HG03571 (cell line): ENCODE measurements around the gene PLXNA1.

Experiments used
- ATAC-seq: cut with Tn5 transposase; IDR thresholded peaks from one replicate; pipeline ENCODE4 v1.9.1; 2021; ENCODE audit not compliant: unreplicated experiment

The PLXNA1 gene

DNA sequence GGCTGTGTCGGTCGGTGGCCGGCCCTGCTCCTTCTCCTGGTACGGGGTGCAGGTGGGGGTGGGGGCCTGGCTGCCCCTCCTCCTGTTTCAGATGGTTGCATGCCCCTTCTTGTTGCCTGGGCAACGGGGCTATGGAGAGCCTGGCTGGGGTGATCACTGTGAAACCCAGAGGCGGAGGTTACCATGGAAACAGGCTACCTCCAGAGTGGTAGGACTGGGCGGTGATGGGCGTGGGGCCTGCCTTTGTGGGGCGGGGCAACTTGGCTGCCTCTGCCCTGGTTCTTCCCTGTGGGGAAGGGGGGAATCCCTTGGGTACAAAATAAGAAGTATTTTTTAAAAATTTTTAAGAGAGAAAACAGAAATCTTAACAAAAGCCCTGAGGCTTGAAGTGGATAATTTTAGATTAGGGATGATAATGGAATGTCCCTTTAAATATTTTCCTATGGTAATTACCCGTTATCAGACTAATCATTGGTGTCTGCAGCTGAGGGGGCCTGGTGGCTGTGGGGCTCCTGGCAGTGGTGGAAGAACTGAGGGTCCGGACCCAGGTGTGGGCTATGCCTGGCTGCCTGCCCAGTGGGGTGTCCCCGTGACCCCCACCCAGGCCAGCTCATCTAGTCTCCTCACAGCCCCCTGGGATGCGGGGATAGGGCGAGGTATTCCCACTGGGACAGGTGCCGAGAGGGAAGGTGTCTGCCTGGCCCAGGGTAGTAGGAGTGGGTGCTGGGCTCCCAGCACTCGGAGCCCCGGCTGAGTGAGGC is 32.5 kb downstream of the PLXNA1 start:
- peak; percentile 58 for ATAC-seq

DNA sequence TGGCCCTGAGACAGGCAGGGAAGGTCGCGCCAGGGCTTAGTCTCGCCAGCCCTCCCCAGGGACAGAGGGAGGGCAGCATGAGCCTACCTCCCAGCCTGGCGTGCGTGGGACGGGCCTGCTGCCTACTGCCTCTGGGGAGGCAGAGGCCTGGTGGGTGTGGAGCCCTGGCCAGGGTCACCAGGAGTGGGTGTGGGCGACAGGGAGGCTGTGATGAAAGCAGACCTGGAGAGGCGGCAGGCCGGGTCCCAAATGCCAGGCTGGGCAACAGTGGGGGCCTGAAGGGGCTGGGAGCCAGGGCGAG is 33.1 kb downstream of the PLXNA1 start:
- ATAC-seq = no peak

- ATAC-seq = no peak
Measured at GRCh38 chr3:127016461-127016860, 33.5 kb downstream of the PLXNA1 start.

DNA sequence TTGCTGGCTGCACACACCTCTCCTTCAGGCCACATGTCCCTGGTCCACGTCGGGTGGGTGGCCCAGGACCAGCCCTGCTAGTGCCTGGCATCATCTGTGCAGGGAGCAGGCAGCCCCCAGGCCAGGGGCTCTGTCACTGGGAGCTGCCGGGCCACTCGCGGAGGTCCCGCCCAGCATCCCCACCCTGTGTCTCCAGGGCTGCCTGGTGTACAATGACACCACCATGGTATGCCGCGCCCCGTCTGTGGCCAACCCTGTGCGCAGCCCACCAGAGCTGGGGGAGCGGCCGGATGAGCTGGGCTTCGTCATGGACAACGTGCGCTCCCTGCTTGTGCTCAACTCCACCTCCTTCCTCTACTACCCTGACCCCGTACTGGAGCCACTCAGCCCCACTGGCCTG is 34.3 kb downstream of the PLXNA1 start:
- no peak for ATAC-seq

GRCh38 chr3:127017781-127018180 is 34.9 kb downstream of the PLXNA1 start:
- ATAC-seq = no peak

DNA sequence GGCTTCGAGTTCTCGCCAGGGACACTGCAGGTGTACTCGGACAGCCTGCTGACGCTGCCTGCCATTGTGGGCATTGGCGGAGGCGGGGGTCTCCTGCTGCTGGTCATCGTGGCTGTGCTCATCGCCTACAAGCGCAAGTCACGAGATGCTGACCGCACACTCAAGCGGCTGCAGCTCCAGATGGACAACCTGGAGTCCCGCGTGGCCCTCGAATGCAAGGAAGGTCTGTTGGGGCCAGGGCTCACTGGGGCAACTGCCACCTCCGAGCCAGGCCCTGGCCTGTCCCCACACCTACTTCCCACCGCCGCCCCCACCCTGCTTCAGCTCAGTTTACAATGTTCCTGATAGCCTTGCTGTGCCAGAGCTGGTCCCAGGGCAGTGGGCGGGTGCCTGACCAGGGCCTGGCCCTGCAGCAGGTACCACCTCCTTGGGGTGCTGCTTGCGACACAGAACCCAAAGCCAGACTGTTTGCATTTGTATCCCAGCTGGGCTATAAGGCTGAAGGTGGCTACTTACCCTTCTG is 35.5 kb downstream of the PLXNA1 start:
- no peak for ATAC-seq

DNA sequence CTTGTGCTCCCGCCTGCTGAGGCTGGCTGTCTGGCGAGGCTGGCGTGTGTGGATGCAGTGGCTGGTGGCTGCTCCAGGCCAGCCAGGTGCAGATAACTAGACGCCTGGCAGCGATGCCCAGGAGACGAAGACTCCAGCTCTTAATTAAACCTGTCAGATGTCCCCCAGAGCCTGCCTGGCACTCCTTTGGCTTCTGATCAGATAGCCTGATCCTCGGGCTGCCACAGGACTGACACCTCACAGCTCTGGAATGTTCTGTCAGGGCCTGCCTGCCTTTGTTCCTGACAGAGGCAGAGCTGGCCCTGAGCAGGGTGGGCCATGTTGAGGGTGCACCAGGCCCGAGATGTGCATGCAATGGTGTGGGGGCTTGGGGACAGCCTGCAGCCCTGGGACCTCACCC is 36.5 kb downstream of the PLXNA1 start:
- ATAC-seq = no peak

DNA sequence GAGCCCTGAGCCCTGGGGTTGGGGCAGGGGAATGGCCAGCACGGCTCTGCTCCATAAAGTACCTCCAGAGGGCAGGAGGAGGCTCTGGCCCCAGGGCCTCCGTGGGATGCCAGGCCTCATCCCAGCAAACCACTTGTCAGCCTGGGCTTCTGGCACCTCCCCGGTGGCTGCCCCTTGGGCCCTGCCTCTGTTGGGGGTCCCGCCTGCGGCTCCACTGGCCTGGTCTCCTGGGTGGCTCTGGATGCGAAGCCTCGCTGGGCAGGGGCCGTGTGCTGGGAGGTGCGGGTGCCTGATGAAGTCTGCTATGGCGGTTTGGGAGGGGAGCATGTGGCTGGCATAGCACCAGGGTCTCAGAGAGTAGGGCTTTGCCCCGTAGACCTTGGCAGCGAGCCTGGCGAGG is 37.6 kb downstream of the PLXNA1 start:
- ATAC-seq = no peak

DNA sequence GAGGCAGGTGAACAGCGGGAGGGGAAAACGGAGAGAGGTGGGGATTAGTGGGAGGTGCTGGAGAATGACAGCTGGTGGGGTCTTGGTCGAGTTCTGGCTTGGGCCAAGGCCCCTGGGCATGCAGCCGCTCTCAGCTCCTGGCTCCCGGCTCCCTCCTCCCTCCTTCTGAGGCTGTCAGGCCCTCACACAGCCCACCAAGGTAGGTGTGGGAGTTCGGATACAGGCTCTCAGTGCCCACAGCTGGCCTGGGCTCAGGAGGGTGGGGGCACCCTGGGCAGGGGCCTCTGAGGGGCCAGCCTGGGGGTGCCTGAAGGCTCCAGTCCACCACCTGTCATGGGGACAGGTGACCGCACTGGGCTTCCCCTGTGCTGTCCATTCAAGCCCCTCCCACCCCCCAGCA is 39.9 kb downstream of the PLXNA1 start:
- ATAC-seq = no peak

DNA sequence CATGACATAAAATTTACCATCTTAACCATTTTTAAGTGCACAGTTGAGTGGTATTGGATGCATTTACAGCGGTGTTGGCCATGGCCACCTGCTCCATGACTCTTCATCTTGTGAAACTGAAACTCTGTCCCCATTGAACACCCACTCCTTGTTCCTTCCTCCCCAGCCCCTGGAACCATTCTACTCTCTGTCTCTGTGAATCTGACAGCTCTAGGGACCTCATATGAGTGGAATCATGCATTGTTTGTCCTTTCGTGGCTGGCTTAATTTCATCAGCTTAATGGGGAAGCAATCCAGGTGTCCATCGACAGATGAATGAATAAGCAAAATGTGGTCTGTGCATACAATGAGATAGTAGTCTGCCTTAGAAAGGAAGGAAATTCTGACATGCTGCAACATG is 42.5 kb downstream of the PLXNA1 start:
- ATAC-seq = no peak

DNA sequence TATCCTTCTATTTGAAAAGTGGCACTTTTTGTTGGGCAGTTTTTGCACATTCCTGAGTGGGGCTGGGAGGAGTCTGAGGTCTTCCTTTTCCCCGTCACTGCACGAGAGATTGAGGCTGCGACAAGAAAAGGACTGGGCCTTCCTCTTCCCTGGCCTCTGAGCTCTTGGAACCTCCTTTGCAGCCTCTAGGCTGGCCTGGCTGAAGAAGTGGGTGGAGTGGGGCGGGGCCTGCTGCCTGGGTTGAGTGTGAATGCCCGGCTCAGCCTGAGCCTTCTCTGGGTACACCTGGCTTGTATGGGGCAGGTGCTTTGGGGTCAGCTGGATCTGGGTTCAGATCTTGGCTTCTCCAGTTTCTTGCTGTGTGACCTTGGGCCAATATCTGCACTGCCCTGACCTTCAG is 43.1 kb downstream of the PLXNA1 start:
- ATAC-seq = no peak

- ATAC-seq = no peak
Measured at GRCh38 chr3:127026661-127027060, 43.7 kb downstream of the PLXNA1 start.

DNA sequence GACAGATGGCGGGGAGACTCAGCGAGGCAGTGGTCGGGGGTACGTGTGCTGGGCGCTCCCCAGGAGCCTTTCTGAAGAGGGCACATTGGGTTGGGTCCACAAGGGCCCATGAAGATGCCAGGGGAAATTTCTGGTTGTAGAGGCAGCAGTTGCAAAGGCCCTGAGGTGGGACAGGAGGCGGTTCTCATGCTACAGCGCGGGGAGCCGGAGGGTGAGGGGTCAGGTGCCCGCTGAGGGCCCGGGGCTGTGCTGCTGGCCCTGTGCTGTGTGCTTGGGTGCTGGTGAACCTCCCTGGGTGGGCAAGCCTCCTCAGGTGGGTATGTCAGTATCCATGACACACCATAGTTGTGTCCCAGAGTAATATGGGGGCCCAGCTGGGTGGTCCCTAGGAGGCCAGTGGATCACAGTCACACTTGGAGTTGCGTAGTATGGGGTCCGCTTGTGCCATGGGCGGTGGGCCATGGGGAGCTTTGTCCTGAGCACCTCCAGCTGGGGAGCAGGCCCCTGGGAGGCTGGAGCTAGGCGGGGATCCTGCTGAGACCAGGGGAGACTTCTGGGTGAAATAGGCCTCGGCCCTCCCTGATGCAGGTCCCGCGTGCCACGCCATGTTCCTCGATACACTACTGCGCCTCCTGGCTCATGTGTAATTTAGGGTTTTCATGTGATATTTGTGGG is 44.3 kb downstream of the PLXNA1 start:
- no peak for ATAC-seq

- no peak for ATAC-seq
Measured at GRCh38 chr3:127027811-127028548, 45.1 kb downstream of the PLXNA1 start.

GRCh38 chr3:127028781-127029657 is 46.1 kb downstream of the PLXNA1 start:
- no peak for ATAC-seq

DNA sequence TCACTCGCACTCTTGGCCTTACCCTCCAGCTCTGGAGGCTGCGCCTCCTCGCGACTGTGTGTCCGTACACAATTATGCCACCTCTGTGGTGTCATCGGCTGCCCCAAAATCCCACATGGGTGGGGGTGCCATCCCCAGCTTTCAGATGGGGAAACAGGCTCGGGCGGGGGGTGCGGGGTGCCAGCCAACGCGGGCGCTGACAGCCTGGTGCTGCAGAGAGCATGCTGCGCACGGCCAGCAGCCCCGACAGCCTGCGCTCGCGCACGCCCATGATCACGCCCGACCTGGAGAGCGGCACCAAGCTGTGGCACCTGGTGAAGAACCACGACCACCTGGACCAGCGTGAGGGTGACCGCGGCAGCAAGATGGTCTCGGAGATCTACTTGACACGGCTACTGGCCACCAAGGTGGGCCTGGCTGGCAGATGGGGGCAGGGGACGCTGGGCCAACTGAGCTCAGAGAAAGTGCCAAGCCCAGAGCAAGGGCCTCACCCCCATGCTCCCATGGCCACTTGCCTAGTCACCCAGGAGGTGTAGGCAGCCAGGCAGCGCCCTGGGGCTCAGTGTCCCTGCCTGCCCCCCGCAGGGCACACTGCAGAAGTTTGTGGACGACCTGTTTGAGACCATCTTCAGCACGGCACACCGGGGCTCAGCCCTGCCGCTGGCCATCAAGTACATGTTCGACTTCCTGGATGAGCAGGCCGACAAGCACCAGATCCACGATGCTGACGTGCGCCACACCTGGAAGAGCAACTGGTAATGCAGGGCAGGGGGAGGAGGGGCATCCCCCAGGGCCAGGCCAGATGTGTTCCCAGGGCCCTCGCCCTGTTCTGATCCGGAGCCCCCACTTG is 47.0 kb downstream of the PLXNA1 start:
- no peak for ATAC-seq

- no peak for ATAC-seq
Measured at GRCh38 chr3:127030508-127031412, 47.8 kb downstream of the PLXNA1 start.

GRCh38 chr3:127031413-127031810 is 48.5 kb downstream of the PLXNA1 start:
- ATAC-seq = no peak

- ATAC-seq = no peak
Measured at GRCh38 chr3:127031845-127032244, 48.9 kb downstream of the PLXNA1 start.
